GM12873 (cell line): ENCODE measurements around the gene EFCAB11.

Source experiments
- CTCF ChIP-seq: IDR thresholded peaks from 2 replicates; pipeline ENCODE4 v1.5.1; 2012; ENCODE audit warnings: low read depth, mild to moderate bottlenecking, moderate library complexity, low read length, control low read depth; ENCODE audit not compliant: insufficient read depth; ENCODE audit errors: missing control alignments

The EFCAB11 gene

GRCh38 chr14:89954070-89955021, at the start of gene EFCAB11:
Gene EFCAB11 (minus strand): TSS chr14:89954730. CDS start chr14:89954660, 70 bp downstream.
- peak; percentile 24 for TF ChIP-seq CTCF

- no peak for TF ChIP-seq CTCF
These were observed 49.2 kb upstream of the EFCAB11 start for GRCh38 chr14:90003526-90004307.

GRCh38 chr14:90000935-90001334, 46.4 kb upstream of the EFCAB11 start:
- no peak for TF ChIP-seq CTCF

GRCh38 chr14:89996963-89997362, 42.4 kb upstream of the EFCAB11 start:
- no peak for TF ChIP-seq CTCF

- TF ChIP-seq CTCF = no peak
These were observed 37.7 kb upstream of the EFCAB11 start for GRCh38 chr14:89992273-89992672.

- TF ChIP-seq CTCF = no peak
These were observed 36.2 kb upstream of the EFCAB11 start for GRCh38 chr14:89990623-89991275.
